ENCODE measurements around the gene SHROOM3.

SHROOM3 gene

GRCh38 chr4:76831711-76832373 lies 396.8 kb downstream of the SHROOM3 start:
- Histone ChIP-seq H3K27me3 (ENCODE audit: low read length) (no peaks in the 10 kb centered on the region), H3F3A (ENCODE audit: insufficient read depth) (no peaks in the 10 kb centered on the region), H3K9me3 (ENCODE audit: insufficient read depth, low read length) (no peaks in the 10 kb centered on the region), H3K36me3 (ENCODE audit: low read length) (no peaks in the 10 kb centered on the region), H3K27ac (ENCODE audit: low read depth, low read length) (no peak overlapping the region), H4K20me1 (ENCODE audit: low read depth, low read length) (no peaks in the 10 kb centered on the region), H3K4me3 (ENCODE audit: insufficient read depth, low read length, poor library complexity, severe bottlenecking) (no peak overlapping the region), H2AFZ (ENCODE audit: low read depth, low read length, severe bottlenecking) (no peak overlapping the region), H3K79me2 (ENCODE audit: insufficient read depth, low read length) (no peaks in the 10 kb centered on the region), H3K4me2 (ENCODE audit: low read depth, low read length, poor library complexity, severe bottlenecking) (no peak overlapping the region), H3K9me2 (replicated peaks; ENCODE audit: insufficient read depth, low read length) (no peaks in the 10 kb centered on the region), H3K9ac (ENCODE audit: low read length) (no peak overlapping the region)
- TF ChIP-seq, protein P1, sequence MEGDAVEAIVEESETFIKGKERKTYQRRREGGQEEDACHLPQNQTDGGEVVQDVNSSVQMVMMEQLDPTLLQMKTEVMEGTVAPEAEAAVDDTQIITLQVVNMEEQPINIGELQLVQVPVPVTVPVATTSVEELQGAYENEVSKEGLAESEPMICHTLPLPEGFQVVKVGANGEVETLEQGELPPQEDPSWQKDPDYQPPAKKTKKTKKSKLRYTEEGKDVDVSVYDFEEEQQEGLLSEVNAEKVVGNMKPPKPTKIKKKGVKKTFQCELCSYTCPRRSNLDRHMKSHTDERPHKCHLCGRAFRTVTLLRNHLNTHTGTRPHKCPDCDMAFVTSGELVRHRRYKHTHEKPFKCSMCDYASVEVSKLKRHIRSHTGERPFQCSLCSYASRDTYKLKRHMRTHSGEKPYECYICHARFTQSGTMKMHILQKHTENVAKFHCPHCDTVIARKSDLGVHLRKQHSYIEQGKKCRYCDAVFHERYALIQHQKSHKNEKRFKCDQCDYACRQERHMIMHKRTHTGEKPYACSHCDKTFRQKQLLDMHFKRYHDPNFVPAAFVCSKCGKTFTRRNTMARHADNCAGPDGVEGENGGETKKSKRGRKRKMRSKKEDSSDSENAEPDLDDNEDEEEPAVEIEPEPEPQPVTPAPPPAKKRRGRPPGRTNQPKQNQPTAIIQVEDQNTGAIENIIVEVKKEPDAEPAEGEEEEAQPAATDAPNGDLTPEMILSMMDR (IDR thresholded peaks at IDR 0.05; ENCODE audit: insufficient read depth, low read length, poor library complexity, severe bottlenecking), result no peak
